Coronary artery (tissue), 2 donors: ENCODE data around the gene SPSB1.

Experiments used
- DNase-seq: peaks from one replicate; pipeline ENCODE4 v3.0.0-alpha.2; 2017; ENCODE audit warnings: low spot score
- H3K27ac ChIP-seq, 2 donors: fragments of 200-600 bp; sonication (generic); one replicate each; pipeline ENCODE4 v1.5.1; 2016 to 2019
- H3K4me3 ChIP-seq: fragments of 200-600 bp; sonication (generic); 2 replicates; pipeline ENCODE4 v1.5.1; 2016; ENCODE audit warnings: mild to moderate bottlenecking, moderate library complexity
- CTCF ChIP-seq: fragments of 200-600 bp; sonication (generic); IDR thresholded peaks from one replicate; pipeline ENCODE4 v1.5.1; 2019; ENCODE audit warnings: antibody characterized with exemption

Gene SPSB1

GRCh38 chr1:9258629-9259028, 34.1 kb upstream of the SPSB1 start:
- DNase-seq = no peak
- Histone ChIP-seq H3K4me3 (no peak overlapping the region), H3K27ac (no peak overlapping the region)
- no peak for TF ChIP-seq CTCF

- no peak for DNase-seq
- no peak for TF ChIP-seq CTCF
- H3K27ac ChIP-seq = no peak overlapping the region
Observed at GRCh38 chr1:9260059-9260766, 32.5 kb upstream of the SPSB1 start.

GRCh38 chr1:9261496-9261895, 31.2 kb upstream of the SPSB1 start:
- TF ChIP-seq CTCF = no peak
- Histone ChIP-seq H3K4me3 (no peak overlapping the region), H3K27ac (no peak overlapping the region)
- DNase-seq = no peak

More at GRCh38 chr1:9260059-9260766, 32.5 kb upstream of the SPSB1 start:
- H3K4me3 ChIP-seq = no peak overlapping the region

GRCh38 chr1:9262096-9262986, 30.4 kb upstream of the SPSB1 start:
- no peak for TF ChIP-seq CTCF
- Histone ChIP-seq H3K4me3 (no peak overlapping the region), H3K27ac (no peak overlapping the region)
- no peak for DNase-seq

- H3K4me3 ChIP-seq = no peak overlapping the region
- no peak overlapping the region for H3K27ac ChIP-seq
- no peak for DNase-seq
- no peak for TF ChIP-seq CTCF
Observed at GRCh38 chr1:9263276-9263855, 29.3 kb upstream of the SPSB1 start.

GRCh38 chr1:9263984-9264872, 28.5 kb upstream of the SPSB1 start:
- Histone ChIP-seq H3K27ac (no peak overlapping the region), H3K4me3 (no peak overlapping the region)
- TF ChIP-seq CTCF = no peak
- DNase-seq = no peak
